H9 (cell line): Measurements from ENCODE around the gene ITGB6. TPM values are rescaled to one million over a fixed set of nuclear protein-coding genes. Genes with fewer than 3 reads are reported as not detected.

Experiments used
- DNase-seq: peaks from one replicate; pipeline ENCODE4 v3.0.0-alpha.2; 2017
- H2AFZ ChIP-seq: one replicate; pipeline ENCODE4 v1.6.1; 2013; ENCODE audit warnings: mild to moderate bottlenecking, low read length, control low read depth, moderate library complexity
- H2AK5ac ChIP-seq: 2 replicates; pipeline ENCODE4 v1.6.1; 2013; ENCODE audit warnings: low read length, control low read depth, mixed read lengths; ENCODE audit not compliant: insufficient read length
- H2BK120ac ChIP-seq: one replicate; pipeline ENCODE4 v1.6.1; 2013; ENCODE audit warnings: low read depth, mild to moderate bottlenecking, low read length, control low read depth, inconsistent platforms; ENCODE audit not compliant: poor library complexity, severe bottlenecking
- H2BK12ac ChIP-seq: 2 replicates; pipeline ENCODE4 v1.6.1; 2013; ENCODE audit warnings: low read length, control low read depth, mixed read lengths, low read depth; ENCODE audit not compliant: insufficient read length
- H2BK15ac ChIP-seq: 2 replicates; pipeline ENCODE4 v1.6.1; 2013; ENCODE audit warnings: low read depth, low read length, control low read depth
- H2BK20ac ChIP-seq: one replicate; pipeline ENCODE4 v1.6.1; 2013; ENCODE audit warnings: low read depth, mild to moderate bottlenecking, low read length, control low read depth, inconsistent platforms; ENCODE audit not compliant: poor library complexity, severe bottlenecking
- H2BK5ac ChIP-seq: 2 replicates; pipeline ENCODE4 v1.6.1; 2013; ENCODE audit warnings: low read length, control low read depth, mixed read lengths; ENCODE audit not compliant: insufficient read length
- H3K14ac ChIP-seq: 2 replicates; pipeline ENCODE4 v1.6.1; 2013; ENCODE audit warnings: low read length, control low read depth; ENCODE audit not compliant: insufficient read depth
- H3K18ac ChIP-seq: 2 replicates; pipeline ENCODE4 v1.6.1; 2013; ENCODE audit warnings: low read depth, mild to moderate bottlenecking, mixed read lengths, low read length, control low read depth; ENCODE audit not compliant: insufficient read length
- H3K23ac ChIP-seq: 2 replicates; pipeline ENCODE4 v1.6.1; 2013; ENCODE audit warnings: low read length, control low read depth, mixed read lengths, low read depth; ENCODE audit not compliant: insufficient read length
- H3K23me2 ChIP-seq: 2 replicates; pipeline ENCODE4 v1.6.1; 2013; ENCODE audit warnings: low read depth, mild to moderate bottlenecking, mixed read lengths, low read length, control low read depth; ENCODE audit not compliant: insufficient read length, poor library complexity, severe bottlenecking
- H3K27ac ChIP-seq: 2 replicates; pipeline ENCODE4 v1.5.1; 2013; ENCODE audit warnings: low read length, control low read depth, mixed read lengths, low read depth; ENCODE audit not compliant: insufficient read length
- H3K27me3 ChIP-seq: 2 replicates; pipeline ENCODE4 v1.6.1; 2013; ENCODE audit warnings: low read length, control low read depth, inconsistent platforms; ENCODE audit not compliant: insufficient read depth
- H3K4ac ChIP-seq: 2 replicates; pipeline ENCODE4 v1.6.1; 2013; ENCODE audit warnings: low read depth, mild to moderate bottlenecking, control low read depth, inconsistent platforms, low read length, moderate library complexity
- H3K4me1 ChIP-seq: 2 replicates; pipeline ENCODE4 v1.6.1; 2013; ENCODE audit warnings: low read length, control low read depth, inconsistent platforms; ENCODE audit not compliant: insufficient read depth
- H3K4me2 ChIP-seq: 2 replicates; pipeline ENCODE4 v1.6.1; 2013; ENCODE audit warnings: low read length, control low read depth, mixed read lengths; ENCODE audit not compliant: insufficient read length, insufficient read depth
- H3K56ac ChIP-seq: 2 replicates; pipeline ENCODE4 v1.6.1; 2013; ENCODE audit warnings: low read depth, mild to moderate bottlenecking, mixed read lengths, low read length, control low read depth; ENCODE audit not compliant: insufficient read length
- H3K79me1 ChIP-seq: 2 replicates; pipeline ENCODE4 v1.6.1; 2013; ENCODE audit warnings: low read depth, mild to moderate bottlenecking, moderate library complexity, low read length, control low read depth, inconsistent platforms; ENCODE audit not compliant: insufficient read depth, poor library complexity, severe bottlenecking
- H3K79me2 ChIP-seq: 2 replicates; pipeline ENCODE4 v1.6.1; 2013; ENCODE audit warnings: low read length, control low read depth, inconsistent platforms; ENCODE audit not compliant: insufficient read depth
- H3K9ac ChIP-seq: 2 replicates; pipeline ENCODE4 v1.6.1; 2013; ENCODE audit warnings: low read length, control low read depth, mixed read lengths; ENCODE audit not compliant: insufficient read length; ENCODE audit errors: extremely low read depth
- H3K9me3 ChIP-seq: one replicate; pipeline ENCODE4 v1.6.1; 2013; ENCODE audit warnings: low read depth, low read length, inconsistent platforms; ENCODE audit not compliant: control insufficient read depth
- H3T11ph ChIP-seq: one replicate; pipeline ENCODE4 v1.6.1; 2013; ENCODE audit warnings: mild to moderate bottlenecking, low read length, control low read depth, inconsistent platforms
- H4K20me1 ChIP-seq: one replicate; pipeline ENCODE4 v1.6.1; 2013; ENCODE audit not compliant: control insufficient read depth, insufficient read length, insufficient read depth
- H4K5ac ChIP-seq: 2 replicates; pipeline ENCODE4 v1.6.1; 2013; ENCODE audit warnings: low read depth, mild to moderate bottlenecking, mixed read lengths, low read length, control low read depth; ENCODE audit not compliant: insufficient read length
- H4K8ac ChIP-seq: replicated peaks from 2 replicates; pipeline ENCODE4 v1.6.1; 2013; ENCODE audit warnings: low read length, control low read depth, mixed read lengths, low read depth; ENCODE audit not compliant: insufficient read length
- H4K91ac ChIP-seq: 2 replicates; pipeline ENCODE4 v1.6.1; 2013; ENCODE audit warnings: low read depth, mild to moderate bottlenecking, moderate library complexity, mixed read lengths, low read length, control low read depth; ENCODE audit not compliant: insufficient read length
- H3K27ac Mint-ChIP-seq, 3 experiments: 2 replicates in 2 of 3; 3 replicates in 1 of 3; pipeline ENCODE4 v1.8.0; 2020 to 2021; ENCODE audit warnings: mixed read lengths in 3 of 3, mild to moderate bottlenecking in 1 of 3, moderate library complexity in 1 of 3
- H3K27me3 Mint-ChIP-seq: 2 replicates; pipeline ENCODE4 v1.8.0; 2021; ENCODE audit warnings: low read depth, mild to moderate bottlenecking, moderate library complexity, mixed read lengths
- H3K36me3 Mint-ChIP-seq, 3 experiments: 2 replicates in 2 of 3; 3 replicates in 1 of 3; pipeline ENCODE4 v1.8.0; 2020 to 2021; ENCODE audit warnings: low read depth in 3 of 3, mixed read lengths in 3 of 3; ENCODE audit not compliant: insufficient read depth in 1 of 3
- H3K4me1 Mint-ChIP-seq, 2 experiments: 2 replicates each; pipeline ENCODE4 v1.8.0; 2020; ENCODE audit warnings: mixed read lengths in 2 of 2
- H3K4me3 Mint-ChIP-seq, 2 experiments: 2 replicates in 1 of 2; 3 replicates in 1 of 2; pipeline ENCODE4 v1.8.0; 2020 to 2021; ENCODE audit warnings: mild to moderate bottlenecking in 2 of 2, mixed read lengths in 2 of 2, moderate library complexity in 1 of 2
- H3K9me3 Mint-ChIP-seq, 2 experiments: 2 replicates in 1 of 2; 3 replicates in 1 of 2; pipeline ENCODE4 v1.8.0; 2020; ENCODE audit warnings: mild to moderate bottlenecking in 2 of 2, mixed read lengths in 2 of 2, moderate library complexity in 1 of 2
- WGBS: extraction: QIAGEN DNeasy Blood & Tissue Kit; methylation state at CpG from one replicate; pipeline ENCODE4 v1.1.7; 2013; ENCODE audit warnings: missing lambda C conversion rate, low lambda C conversion rate, mixed read lengths; ENCODE audit not compliant: insufficient read length; ENCODE audit errors: extremely low coverage; 5-methylcytosine and 5-hydroxymethylcytosine counted together
- total RNA-seq: library from RNA; stranded (reverse); gene quantifications from 2 replicates; pipeline ENCODE4 v1.2.1, GENCODE V29; 2021
- TF ChIP-seq, protein P1 (sequence below): fragments of 200-600 bp; sonication (generic); conservative IDR thresholded peaks from 3 replicates; pipeline ENCODE4 v1.8.0; 2021; ENCODE audit warnings: antibody characterized with exemption, mild to moderate bottlenecking

ITGB6 gene
- total RNA-seq, 1 experiment from 2014 or later, result not detected

DNA sequence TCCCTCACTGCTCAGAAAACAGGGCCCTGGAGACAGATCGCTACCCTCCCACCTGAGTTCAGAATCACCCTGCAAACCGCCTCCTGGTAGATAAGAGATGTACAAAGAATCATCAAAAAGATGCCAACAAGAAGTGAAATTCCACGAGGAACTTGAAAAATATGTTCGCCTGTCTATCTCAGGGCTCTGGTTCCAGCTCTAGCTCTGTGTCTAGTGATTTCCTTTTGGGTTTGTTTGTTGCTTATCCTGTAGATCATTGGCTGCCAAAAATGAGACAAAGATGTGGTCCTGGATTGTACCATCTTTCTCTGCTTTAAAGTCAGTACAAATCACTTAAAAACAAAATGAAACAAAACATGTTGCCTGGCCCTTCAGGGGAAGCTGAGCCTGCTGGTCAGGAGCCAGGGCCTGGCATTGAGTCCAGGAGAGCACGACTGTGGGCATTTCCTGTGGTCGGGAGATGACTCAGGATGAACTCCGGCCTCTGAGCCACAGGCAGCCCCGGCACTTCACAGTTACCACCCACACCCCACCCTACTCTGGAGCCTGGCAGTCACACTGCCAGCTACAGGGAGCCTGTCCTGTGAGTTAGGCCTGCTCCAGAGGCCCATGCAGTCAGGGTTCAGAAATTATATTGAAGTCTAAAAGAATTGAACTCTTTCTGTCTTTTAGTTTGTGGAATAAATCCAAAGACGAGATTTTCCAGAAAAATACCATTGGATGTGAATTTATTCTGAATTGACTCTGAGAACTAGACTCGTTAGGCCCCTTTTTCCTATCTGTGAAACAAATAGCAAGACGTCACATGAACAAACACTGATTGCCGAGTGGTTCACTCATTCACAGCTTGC lies 8.0 kb upstream of the ITGB6 start:
- Histone ChIP-seq H4K8ac (no peak overlapping the region), H3K9me3 (no peaks in the 10 kb centered on the region), H3K56ac (no peak overlapping the region), H3K4ac (no peak overlapping the region), H2BK120ac (no peak overlapping the region), H3K79me1 (no peaks in the 10 kb centered on the region), H4K91ac (no peak overlapping the region), H3T11ph (no peak overlapping the region), H3K9ac (no peak overlapping the region), H3K14ac (no peak overlapping the region), H3K23me2 (no peaks in the 10 kb centered on the region), H3K27ac (no peak overlapping the region), H3K27me3 (no peaks in the 10 kb centered on the region), H4K20me1 (no peaks in the 10 kb centered on the region), H2AK5ac (no peak overlapping the region), H3K79me2 (no peaks in the 10 kb centered on the region), H2BK5ac (no peak overlapping the region), H4K5ac (no peak overlapping the region), H3K18ac (no peak overlapping the region), H2BK15ac (no peak overlapping the region), H2BK20ac (no peak overlapping the region), H3K23ac (no peak overlapping the region), H3K4me2 (no peak overlapping the region), H2BK12ac (no peak overlapping the region), H2AFZ (no peak overlapping the region), H3K4me1 (no peaks in the 10 kb centered on the region)
- TF ChIP-seq, protein P1, sequence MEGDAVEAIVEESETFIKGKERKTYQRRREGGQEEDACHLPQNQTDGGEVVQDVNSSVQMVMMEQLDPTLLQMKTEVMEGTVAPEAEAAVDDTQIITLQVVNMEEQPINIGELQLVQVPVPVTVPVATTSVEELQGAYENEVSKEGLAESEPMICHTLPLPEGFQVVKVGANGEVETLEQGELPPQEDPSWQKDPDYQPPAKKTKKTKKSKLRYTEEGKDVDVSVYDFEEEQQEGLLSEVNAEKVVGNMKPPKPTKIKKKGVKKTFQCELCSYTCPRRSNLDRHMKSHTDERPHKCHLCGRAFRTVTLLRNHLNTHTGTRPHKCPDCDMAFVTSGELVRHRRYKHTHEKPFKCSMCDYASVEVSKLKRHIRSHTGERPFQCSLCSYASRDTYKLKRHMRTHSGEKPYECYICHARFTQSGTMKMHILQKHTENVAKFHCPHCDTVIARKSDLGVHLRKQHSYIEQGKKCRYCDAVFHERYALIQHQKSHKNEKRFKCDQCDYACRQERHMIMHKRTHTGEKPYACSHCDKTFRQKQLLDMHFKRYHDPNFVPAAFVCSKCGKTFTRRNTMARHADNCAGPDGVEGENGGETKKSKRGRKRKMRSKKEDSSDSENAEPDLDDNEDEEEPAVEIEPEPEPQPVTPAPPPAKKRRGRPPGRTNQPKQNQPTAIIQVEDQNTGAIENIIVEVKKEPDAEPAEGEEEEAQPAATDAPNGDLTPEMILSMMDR, result no peak
- Mint-ChIP-seq H3K36me3 (peaks cover 0 to 12% (median 0%) of the 10 kb centered on the region in 3 experiments; a peak in 3 of 7 replicates), H3K4me1 (peaks cover 4 to 10% of the 10 kb centered on the region in 2 experiments; a peak in 3 of 4 replicates), H3K4me3 (no peak overlapping the region), H3K27ac (no peak overlapping the region; a peak in 1 of 7 replicates), H3K27me3 (0 out of 2 replicates have a peak, but pooled peaks cover 3% of the 10 kb centered on the region), H3K9me3 (peaks cover 0 to 11% of the 10 kb centered on the region in 2 experiments; a peak in 2 of 5 replicates)
- no peak for DNase-seq
- no CpG with 5 or more reads among the region's 12 CpGs for WGBS
